Islet of Langerhans (tissue), 1 donor: ENCODE results near the gene NDFIP1.
"Not testable (repeated sequence)": the region's sequence is repeated elsewhere in the genome, so short reads cannot be mapped to it uniquely, and the experiment has no call there.

Experiments used
- FAIRE-seq: peaks from one replicate; lab custom pipeline; 2011; peaks lifted over from hg19 to GRCh38; lab: Jason Lieb, UNC

Gene NDFIP1

GRCh38 chr5:142154449-142154841 is 45.9 kb downstream of the NDFIP1 start:
- FAIRE-seq: not testable (repeated sequence)

GRCh38 chr5:142156839-142157463 is 48.4 kb downstream of the NDFIP1 start:
- FAIRE-seq: no peak

DNA sequence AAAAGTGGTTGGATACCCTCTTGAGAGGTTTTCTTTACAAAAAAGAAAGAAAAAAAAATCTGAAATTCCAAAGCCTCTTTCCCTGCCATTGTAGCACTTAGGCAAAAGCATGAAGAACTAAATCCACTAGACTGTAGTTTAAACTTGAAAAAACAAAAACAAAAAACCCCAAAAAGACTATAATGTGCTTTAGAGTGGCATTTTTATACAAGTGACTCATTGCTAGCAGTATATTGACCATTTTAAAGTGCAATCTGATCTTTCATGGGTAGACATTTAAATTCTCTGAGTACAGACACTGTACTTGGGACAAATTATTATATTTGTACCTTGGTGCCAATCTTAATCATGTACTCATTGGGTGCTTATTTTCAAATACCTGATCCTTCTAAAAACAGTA is 50.8 kb downstream of the NDFIP1 start:
- FAIRE-seq: no peak

DNA sequence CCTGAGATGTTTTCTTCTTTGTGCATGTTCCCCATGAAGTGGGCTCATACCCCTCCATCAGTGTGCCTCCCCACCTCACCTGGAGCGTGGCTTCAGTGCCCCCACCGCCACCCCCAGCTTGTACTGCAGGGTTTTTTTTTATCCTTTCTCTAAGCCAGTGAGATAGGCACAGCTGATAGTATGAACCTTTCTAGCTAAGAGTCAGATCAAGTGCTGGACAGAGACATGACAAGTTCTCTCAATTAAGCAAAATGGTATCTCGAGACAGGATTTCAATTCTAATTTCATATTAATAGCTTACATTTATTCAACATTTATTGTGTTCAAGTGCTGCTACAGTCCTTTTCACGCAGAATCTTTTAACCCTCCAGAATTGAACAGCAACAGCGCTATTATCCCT is 55.7 kb downstream of the NDFIP1 start:
- FAIRE-seq: no peak

DNA sequence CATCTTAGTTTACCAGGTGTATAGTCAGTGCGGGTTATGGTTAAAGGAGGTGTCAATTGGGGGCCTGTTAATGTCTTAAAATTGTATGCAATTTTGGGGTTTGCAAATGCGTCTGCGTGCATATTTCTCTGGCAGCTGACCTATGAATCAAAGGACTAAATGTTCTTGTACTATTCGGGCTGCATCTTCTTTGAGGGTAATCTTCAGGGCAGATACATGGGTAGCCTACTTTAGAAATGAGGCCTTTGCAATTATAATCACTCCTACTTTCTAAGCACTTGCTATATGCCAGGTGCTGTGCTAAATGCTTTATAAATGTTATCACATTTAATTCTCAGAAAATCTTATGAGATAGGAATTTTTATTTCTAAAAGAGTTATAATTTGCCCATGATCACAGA is 58.2 kb downstream of the NDFIP1 start:
- no peak for FAIRE-seq

DNA sequence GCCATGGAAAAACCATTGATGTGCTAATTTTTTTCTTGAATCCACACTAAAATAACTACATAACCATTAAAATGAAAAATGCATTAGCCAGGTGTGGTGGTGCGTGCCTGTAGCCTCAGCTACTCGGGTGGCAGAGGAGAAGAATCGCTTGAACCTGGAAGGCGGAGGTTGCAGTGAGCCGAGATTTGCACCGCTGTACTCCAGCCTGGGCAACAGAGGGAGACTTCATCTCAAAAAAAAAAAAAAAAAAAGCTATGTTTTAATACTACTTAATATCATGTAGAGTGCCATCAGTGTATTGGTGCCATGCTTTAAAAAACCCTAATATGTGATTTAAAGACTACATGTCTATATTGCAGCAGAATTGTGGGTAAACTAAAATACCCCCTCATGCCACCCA is 58.9 kb downstream of the NDFIP1 start:
- no peak for FAIRE-seq

DNA sequence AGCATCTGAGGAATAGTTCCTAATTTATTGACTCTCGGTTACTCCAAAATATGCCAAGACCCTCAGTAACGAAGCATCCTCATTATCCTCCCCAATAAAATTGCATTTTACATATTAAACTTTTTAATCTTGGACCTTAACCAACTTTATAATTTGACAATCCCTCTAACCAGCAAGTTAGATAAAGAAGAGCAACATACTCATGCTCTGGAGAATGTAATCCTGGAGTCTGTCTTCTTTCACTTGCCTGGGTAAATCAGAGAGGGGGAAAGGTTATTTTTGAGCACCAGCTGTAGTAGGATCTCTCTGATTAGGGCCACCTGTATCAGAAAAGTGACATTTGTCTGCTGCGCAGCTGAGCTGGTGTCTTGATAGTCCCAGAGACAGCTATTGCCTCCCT is 59.8 kb downstream of the NDFIP1 start:
- FAIRE-seq: no peak

DNA sequence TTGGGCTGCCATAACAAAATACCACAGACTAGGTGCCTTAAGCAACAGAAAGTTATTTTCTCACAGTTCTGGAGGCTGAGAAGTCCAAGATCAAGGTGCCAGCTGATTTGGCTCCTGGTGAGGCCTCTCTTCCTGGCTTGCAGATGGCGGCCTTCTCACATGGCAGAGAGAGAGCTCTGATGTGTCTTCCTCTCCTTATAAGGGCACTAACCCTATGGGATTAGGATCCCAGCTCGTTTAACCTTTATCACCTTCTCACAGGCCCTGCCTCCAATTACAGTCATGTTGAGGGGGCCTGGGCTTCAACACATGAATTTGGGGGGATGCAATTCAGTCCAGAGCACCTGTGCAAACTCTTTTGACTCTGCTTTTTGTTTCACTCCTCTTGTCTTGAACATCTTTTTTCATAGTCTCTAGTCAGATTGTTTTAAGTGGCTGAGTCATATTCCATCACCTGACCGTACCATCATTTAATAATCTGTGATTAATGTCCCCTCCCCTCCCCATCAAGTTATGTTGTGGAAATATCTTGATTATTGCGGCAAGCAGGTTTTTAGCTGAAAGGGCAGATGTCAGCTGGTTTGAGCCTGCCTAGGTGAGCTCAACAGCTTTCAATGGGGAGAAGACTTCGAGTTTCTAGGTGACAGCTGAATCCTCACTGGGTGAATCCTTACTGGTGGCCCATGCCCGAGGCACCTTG is 61.8 kb downstream of the NDFIP1 start:
- no peak for FAIRE-seq

- FAIRE-seq: no peak
These were observed 62.7 kb downstream of the NDFIP1 start for GRCh38 chr5:142171270-142171669.

GRCh38 chr5:142175039-142175438 is 66.5 kb downstream of the NDFIP1 start:
- no peak for FAIRE-seq

DNA sequence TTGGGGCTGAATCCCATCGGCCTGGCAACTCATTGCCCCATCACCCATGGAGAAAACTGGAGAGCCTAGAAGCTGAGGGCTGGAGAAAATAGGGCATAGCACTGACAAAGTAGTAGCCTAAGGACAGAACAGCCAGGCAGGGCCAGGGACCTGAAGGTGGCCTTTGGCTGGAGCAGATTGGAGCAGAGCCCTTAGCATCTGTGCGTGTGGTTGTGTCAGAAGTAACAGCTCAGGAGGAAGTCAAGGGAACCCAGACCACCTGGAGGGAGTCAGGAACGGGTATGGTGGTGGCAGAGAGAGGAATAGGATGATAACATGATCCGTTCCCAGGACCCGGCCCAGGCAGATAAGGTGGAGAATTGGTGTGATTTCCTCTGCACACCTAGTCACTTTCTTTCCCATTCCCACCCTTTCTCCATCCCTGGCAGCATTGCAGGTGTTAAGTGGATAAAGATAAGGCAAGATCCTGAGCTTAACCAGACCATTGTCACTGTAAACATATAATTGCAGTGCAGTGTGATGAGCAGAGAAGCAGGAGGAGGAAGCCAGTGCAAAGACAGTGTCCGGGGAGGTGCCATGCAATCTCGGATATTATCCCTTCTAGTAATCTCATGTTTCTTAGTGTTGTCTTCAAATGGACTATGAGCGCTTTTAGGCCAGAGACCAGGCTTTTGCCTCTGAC is 67.0 kb downstream of the NDFIP1 start:
- no peak for FAIRE-seq

DNA sequence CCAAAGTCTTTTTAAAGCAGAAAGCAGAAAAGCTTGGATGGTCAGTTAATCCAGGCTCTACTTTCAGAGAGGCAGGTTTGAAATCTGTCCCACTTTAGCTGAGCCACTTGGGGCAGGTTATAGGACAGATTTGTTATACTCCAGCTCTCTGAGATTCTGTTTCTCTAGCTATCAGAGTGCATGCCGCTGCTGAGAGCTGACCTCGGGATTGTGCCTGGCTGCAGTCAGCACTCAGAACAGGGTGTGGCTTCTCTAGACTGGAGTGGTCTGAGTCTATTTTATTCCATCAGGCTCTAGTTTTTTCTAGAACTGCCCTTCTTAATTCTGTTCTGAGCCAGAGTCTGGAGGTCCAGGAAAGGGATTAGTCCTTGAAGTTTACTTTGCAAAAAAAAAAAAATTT is 67.7 kb downstream of the NDFIP1 start:
- FAIRE-seq: no peak

DNA sequence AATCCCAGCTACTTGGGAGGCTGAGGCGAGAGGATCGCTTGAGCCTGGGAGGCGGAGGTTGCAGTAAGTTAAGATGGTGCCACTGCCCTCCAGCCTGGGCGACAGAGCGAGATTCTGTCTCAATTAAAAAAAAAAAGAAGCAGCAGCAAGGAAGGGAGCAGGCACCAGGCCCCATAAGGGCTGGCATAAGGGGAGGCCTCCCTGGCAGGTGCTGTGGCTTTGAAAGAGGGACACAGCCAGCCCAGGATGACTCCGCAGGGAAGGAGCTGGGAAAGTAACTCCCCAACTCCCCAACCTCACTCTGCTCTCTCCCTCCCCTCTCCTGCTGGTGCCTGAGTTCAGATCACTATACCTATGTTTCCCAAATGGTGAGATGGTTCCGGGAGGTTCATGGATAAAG is 70.1 kb downstream of the NDFIP1 start:
- no peak for FAIRE-seq

GRCh38 chr5:142179776-142180387 is 71.3 kb downstream of the NDFIP1 start:
- no peak for FAIRE-seq

DNA sequence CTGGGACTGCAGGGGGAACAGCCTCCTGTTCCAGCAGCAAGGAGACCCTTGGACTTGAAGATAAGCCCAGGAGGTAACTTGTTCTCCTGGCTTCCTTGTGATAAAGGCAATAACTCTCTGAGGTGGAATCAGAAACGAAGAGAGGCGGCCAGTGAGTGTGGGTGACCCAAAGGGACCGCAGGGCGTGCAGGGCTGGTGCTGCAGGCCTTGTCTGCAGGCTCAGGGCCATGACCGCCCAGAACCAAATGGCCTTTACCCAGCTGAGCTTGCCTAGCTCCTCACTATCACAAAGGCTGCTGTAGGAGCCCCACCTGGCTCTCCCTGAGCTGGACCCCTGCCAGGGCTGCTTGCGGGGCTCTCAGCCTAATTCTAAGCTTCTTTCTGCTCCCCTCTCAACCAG is 72.5 kb downstream of the NDFIP1 start:
- FAIRE-seq: no peak

GRCh38 chr5:142181547-142182163 is 73.1 kb downstream of the NDFIP1 start:
- FAIRE-seq: no peak

DNA sequence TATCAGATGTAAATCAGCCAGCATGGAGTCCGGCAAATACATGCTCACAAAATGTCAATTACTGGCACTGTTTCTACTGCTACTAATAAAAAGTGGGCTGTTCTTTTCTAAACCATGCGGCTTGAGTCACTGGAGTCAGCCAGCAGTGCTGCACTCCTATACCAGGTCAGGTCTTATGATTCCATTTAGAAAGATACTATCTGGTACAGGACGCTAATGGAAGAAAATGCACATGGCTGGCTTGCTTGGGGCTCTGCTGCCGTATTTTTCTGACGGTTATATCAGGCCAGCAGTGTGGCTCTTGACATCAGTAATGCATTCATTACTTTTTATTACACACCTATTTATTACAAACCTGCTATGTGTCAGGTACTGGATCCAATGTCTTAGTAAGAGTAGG is 74.3 kb downstream of the NDFIP1 start:
- no peak for FAIRE-seq

- FAIRE-seq: no peak
These were observed 75.0 kb downstream of the NDFIP1 start for GRCh38 chr5:142183561-142183960.

DNA sequence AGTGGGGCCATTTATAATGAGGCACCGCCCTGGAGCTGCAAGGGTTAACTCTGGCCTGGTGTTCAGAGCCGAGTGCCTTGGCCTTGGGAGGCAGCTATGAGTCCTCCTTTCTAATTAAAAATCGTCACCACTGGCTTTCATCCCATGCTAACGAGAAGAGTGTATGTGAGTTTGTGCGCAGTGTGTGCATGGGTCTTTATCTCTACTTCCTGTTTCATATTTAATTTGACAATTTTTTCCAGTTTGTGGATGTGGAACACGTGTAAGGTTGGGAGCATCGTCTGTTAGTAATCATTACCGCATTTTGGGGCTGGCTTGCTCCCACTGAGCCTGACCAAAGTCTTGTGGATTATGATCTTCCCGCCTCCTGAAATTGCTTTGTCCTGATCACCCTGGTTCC is 76.4 kb downstream of the NDFIP1 start:
- no peak for FAIRE-seq

GRCh38 chr5:142186514-142186856 is 77.9 kb downstream of the NDFIP1 start:
- FAIRE-seq: no peak

- FAIRE-seq: no peak
These were observed 78.4 kb downstream of the NDFIP1 start for GRCh38 chr5:142186857-142187594.

DNA sequence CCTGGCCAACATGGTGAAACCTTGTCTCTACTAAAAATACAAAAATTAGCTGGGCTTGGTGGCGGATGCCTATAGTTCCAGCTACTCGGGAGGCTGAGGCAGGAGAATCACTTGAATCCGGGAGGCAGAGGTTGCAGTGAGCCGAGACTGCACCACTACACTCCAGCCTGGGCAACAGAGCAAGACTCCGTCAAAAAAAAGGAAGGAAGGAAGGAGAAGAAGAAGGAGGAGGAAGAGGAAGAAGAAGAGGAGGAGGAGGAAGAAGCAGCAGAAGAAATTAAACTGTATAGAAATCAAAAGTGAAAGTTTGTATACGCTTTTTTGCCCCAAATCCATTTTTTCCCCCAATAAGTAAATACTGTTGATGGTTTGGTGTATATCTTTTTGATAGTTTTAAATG is 80.1 kb downstream of the NDFIP1 start:
- not testable (repeated sequence) for FAIRE-seq
